H1 (cell line): ENCODE measurements around the gene FREM2. TPM values are rescaled to one million over a fixed set of nuclear protein-coding genes. Genes with fewer than 3 reads are reported as not detected.

Experiments
- CEBPB ChIP-seq: IDR thresholded peaks from 2 replicates; pipeline ENCODE4 v1.6.1; 2012; ENCODE audit warnings: low read depth, low read length
- CHD1 ChIP-seq: IDR thresholded peaks from 2 replicates; pipeline ENCODE4 v1.6.1; 2012; ENCODE audit warnings: low read depth, low read length, improper control_type of control experiment
- EGR1 ChIP-seq: IDR thresholded peaks from 2 replicates; pipeline ENCODE4 v1.6.1; 2011; ENCODE audit warnings: low read depth, low read length, borderline replicate concordance
- MAFK ChIP-seq: IDR thresholded peaks from 2 replicates; pipeline ENCODE4 v1.6.1; 2012; ENCODE audit warnings: low read depth, mild to moderate bottlenecking, improper control_type of control experiment, low read length
- NRF1 ChIP-seq: IDR thresholded peaks from 2 replicates; pipeline ENCODE4 v1.6.1; 2011; ENCODE audit warnings: mild to moderate bottlenecking, low read depth, low read length, improper control_type of control experiment
- POU5F1 ChIP-seq: IDR thresholded peaks from 2 replicates; pipeline ENCODE4 v1.6.1; 2011; ENCODE audit warnings: low read depth, mild to moderate bottlenecking, low read length, moderate library complexity
- RXRA ChIP-seq: IDR thresholded peaks from 2 replicates; pipeline ENCODE4 v1.6.1; 2011; ENCODE audit warnings: low read depth, mild to moderate bottlenecking, low read length, moderate library complexity; ENCODE audit not compliant: insufficient read depth
- SAP30 ChIP-seq: fragments of 300-600 bp; sonication (generic); IDR thresholded peaks from 2 replicates; pipeline ENCODE4 v1.7.1; 2012; ENCODE audit warnings: low read length, moderate library complexity, mild to moderate bottlenecking, inconsistent platforms; ENCODE audit not compliant: insufficient read depth, insufficient replicate concordance
- polyA plus RNA-seq, 7 experiments: library from polyadenylated mRNA; depleted of rRNA in 3 of 7; stranded (reverse) in 5 of 7; unstranded in 2 of 7; fragments of >200 nt in 5 of 7; fragments of 200-250 nt in 2 of 7; gene quantifications; 1 replicate in 5 of 7; 2 replicates in 1 of 7; 4 replicates in 1 of 7; pipeline versions ENCODE4 v1.2.1 to v1.2.3, GENCODE V29; 2011 to 2013; ENCODE audit warnings: missing spikeins in 2 of 7, mixed read lengths in 2 of 7
- total RNA-seq: library from RNA; stranded (reverse); fragmentation: NEBNext Ultra II Directional; extraction: Animal tissue kit (Norgen Biotek cat#: 25700); gene quantifications from 2 replicates; pipeline ENCODE4 v1.2.1, GENCODE V29; 2021

FREM2 gene
- total and polyA plus RNA-seq, 2 of the 8 experiments (the other 6 are each of a cell fraction or from before 2014, with no cell fraction given) = 11.6 to 22.8 TPM

DNA sequence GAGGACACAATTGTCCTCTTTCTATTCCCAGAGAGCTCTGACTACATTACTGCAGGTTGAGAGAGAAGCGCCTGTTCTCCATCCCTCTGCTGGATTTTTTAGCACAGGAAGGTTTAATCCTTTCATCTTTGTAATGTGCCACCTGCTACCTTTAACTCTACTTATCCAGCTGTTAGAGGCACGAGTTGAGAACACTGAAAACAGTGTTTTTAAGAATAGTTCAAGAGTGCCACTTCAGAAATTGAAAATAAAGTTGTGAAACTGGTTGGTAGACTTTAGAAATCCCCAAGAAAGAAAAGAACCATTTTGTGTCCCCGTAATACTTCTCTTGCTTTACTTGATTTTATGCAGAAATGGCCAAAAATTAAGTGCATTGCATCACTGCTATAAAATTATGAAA is 20.6 kb downstream of the FREM2 start (continued):
- TF ChIP-seq RXRA (no peak), SAP30 (no peak), POU5F1 (no peak), NRF1 (no peak), CEBPB (no peak), CHD1 (no peak), EGR1 (no peak), MAFK (no peak)
